ENCODE measurements around the gene CAMK2D. TPM values are rescaled to one million over a fixed set of nuclear protein-coding genes. Genes with fewer than 3 reads are reported as not detected.

CAMK2D gene
- total and polyA plus RNA-seq, 2 experiments from 2014 or later, result 4.9 to 14.6 TPM

- H3K4me3 Mint-ChIP-seq, result no peak overlapping the region
- no peaks in the 10 kb centered on the region for H3K27me3 Mint-ChIP-seq (ENCODE audit: insufficient read depth, low read depth, poor library complexity)
- Histone ChIP-seq H3K9me2 (ENCODE audit: insufficient read depth) (no peaks in the 10 kb centered on the region), H3K27ac (ENCODE audit: low read depth) (no peak overlapping the region), H3K27me3 (ENCODE audit: insufficient read depth) (no peaks in the 10 kb centered on the region), H3K4me1 (ENCODE audit: insufficient read depth) (no peaks in the 10 kb centered on the region), H3F3A (replicated peaks; ENCODE audit: low read depth) (no peaks in the 10 kb centered on the region), H3K4me2 (no peak overlapping the region), H3K79me2 (replicated peaks; ENCODE audit: insufficient read depth) (no peaks in the 10 kb centered on the region), H3K36me3 (ENCODE audit: insufficient read depth) (no peaks in the 10 kb centered on the region), H3K4me3 (no peak overlapping the region), H4K20me1 (replicated peaks; ENCODE audit: insufficient read depth) (no peaks in the 10 kb centered on the region), H2AFZ (no peak overlapping the region)
- H3K4me1 Mint-ChIP-seq, result no peaks in the 10 kb centered on the region
- ATAC-seq, result no peak
- no peak for TF ChIP-seq ZNF331 (CRISPR knock-in tag; IDR thresholded peaks at IDR 0.05; ENCODE audit: low read depth)
- TF ChIP-seq CREB1 (CRISPR knock-in tag; IDR thresholded peaks at IDR 0.05; ENCODE audit: low read depth), result no peak
- TF ChIP-seq, protein P1, sequence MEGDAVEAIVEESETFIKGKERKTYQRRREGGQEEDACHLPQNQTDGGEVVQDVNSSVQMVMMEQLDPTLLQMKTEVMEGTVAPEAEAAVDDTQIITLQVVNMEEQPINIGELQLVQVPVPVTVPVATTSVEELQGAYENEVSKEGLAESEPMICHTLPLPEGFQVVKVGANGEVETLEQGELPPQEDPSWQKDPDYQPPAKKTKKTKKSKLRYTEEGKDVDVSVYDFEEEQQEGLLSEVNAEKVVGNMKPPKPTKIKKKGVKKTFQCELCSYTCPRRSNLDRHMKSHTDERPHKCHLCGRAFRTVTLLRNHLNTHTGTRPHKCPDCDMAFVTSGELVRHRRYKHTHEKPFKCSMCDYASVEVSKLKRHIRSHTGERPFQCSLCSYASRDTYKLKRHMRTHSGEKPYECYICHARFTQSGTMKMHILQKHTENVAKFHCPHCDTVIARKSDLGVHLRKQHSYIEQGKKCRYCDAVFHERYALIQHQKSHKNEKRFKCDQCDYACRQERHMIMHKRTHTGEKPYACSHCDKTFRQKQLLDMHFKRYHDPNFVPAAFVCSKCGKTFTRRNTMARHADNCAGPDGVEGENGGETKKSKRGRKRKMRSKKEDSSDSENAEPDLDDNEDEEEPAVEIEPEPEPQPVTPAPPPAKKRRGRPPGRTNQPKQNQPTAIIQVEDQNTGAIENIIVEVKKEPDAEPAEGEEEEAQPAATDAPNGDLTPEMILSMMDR (conservative IDR thresholded peaks at IDR 0.05; ENCODE audit: low read depth in 2 of 2), result no peak
- no peaks in the 10 kb centered on the region for H3K9me3 Mint-ChIP-seq
- H3K36me3 Mint-ChIP-seq (ENCODE audit: low read depth), result no peaks in the 10 kb centered on the region
- no peak for DNase-seq (ENCODE audit: low spot score)
- H3K27ac Mint-ChIP-seq, result no peak overlapping the region
Observed at GRCh38 chr4:113682730-113683537, 78.6 kb downstream of the CAMK2D start.

DNA sequence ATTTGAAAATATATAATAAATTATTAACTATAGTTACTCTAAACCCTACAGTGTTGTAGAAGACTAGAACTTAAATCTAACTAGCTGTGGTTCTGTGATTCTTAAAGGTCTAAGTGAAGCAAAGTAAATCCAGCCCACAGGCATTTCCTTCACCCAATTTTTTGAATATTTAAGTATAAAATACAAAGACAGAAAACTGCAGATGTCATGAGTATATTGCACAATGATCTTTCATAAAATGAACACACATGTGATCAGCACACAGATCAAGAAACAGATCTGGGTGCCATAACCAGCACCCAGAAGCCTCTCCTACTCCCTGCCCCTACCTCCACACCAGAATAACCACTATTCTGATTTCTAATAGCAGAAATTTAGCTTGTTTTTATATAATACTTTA, 82.9 kb downstream of the CAMK2D start:
- H3K4me1 Mint-ChIP-seq, result no peaks in the 10 kb centered on the region
- Histone ChIP-seq H4K20me1 (replicated peaks; ENCODE audit: insufficient read depth) (no peaks in the 10 kb centered on the region), H3K4me1 (ENCODE audit: insufficient read depth) (no peaks in the 10 kb centered on the region), H3K27me3 (ENCODE audit: insufficient read depth) (no peaks in the 10 kb centered on the region), H3K36me3 (ENCODE audit: insufficient read depth) (no peaks in the 10 kb centered on the region), H3K79me2 (replicated peaks; ENCODE audit: insufficient read depth) (no peaks in the 10 kb centered on the region), H2AFZ (no peak overlapping the region), H3K4me2 (no peak overlapping the region), H3K4me3 (no peak overlapping the region), H3K27ac (ENCODE audit: low read depth) (no peak overlapping the region), H3F3A (replicated peaks; ENCODE audit: low read depth) (no peaks in the 10 kb centered on the region), H3K9me2 (ENCODE audit: insufficient read depth) (no peaks in the 10 kb centered on the region)
- no peak overlapping the region for H3K4me3 Mint-ChIP-seq
- DNase-seq (ENCODE audit: low spot score) (no peak), ATAC-seq (no peak)
- no peaks in the 10 kb centered on the region for H3K27me3 Mint-ChIP-seq (ENCODE audit: insufficient read depth, low read depth, poor library complexity)
- H3K27ac Mint-ChIP-seq, result no peak overlapping the region
- H3K36me3 Mint-ChIP-seq (ENCODE audit: low read depth), result no peaks in the 10 kb centered on the region
- TF ChIP-seq, protein P2, sequence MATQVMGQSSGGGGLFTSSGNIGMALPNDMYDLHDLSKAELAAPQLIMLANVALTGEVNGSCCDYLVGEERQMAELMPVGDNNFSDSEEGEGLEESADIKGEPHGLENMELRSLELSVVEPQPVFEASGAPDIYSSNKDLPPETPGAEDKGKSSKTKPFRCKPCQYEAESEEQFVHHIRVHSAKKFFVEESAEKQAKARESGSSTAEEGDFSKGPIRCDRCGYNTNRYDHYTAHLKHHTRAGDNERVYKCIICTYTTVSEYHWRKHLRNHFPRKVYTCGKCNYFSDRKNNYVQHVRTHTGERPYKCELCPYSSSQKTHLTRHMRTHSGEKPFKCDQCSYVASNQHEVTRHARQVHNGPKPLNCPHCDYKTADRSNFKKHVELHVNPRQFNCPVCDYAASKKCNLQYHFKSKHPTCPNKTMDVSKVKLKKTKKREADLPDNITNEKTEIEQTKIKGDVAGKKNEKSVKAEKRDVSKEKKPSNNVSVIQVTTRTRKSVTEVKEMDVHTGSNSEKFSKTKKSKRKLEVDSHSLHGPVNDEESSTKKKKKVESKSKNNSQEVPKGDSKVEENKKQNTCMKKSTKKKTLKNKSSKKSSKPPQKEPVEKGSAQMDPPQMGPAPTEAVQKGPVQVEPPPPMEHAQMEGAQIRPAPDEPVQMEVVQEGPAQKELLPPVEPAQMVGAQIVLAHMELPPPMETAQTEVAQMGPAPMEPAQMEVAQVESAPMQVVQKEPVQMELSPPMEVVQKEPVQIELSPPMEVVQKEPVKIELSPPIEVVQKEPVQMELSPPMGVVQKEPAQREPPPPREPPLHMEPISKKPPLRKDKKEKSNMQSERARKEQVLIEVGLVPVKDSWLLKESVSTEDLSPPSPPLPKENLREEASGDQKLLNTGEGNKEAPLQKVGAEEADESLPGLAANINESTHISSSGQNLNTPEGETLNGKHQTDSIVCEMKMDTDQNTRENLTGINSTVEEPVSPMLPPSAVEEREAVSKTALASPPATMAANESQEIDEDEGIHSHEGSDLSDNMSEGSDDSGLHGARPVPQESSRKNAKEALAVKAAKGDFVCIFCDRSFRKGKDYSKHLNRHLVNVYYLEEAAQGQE (IDR thresholded peaks at IDR 0.05; ENCODE audit: unreplicated experiment), result no peak
- TF ChIP-seq, protein P3, sequence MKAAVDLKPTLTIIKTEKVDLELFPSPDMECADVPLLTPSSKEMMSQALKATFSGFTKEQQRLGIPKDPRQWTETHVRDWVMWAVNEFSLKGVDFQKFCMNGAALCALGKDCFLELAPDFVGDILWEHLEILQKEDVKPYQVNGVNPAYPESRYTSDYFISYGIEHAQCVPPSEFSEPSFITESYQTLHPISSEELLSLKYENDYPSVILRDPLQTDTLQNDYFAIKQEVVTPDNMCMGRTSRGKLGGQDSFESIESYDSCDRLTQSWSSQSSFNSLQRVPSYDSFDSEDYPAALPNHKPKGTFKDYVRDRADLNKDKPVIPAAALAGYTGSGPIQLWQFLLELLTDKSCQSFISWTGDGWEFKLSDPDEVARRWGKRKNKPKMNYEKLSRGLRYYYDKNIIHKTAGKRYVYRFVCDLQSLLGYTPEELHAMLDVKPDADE (IDR thresholded peaks at IDR 0.05), result no peak
- no peak for TF ChIP-seq EZH2 (IDR thresholded peaks at IDR 0.05; ENCODE audit: low read depth, unreplicated experiment)
- no peaks in the 10 kb centered on the region for H3K9me3 Mint-ChIP-seq
